Measurements from ENCODE around the gene NOXO1. TPM values are rescaled to one million over a fixed set of nuclear protein-coding genes. Genes with fewer than 3 reads are reported as not detected.

Gene NOXO1
- total RNA-seq, 1 donor from 2014 or later: 0.39 TPM

GRCh38 chr16:2009791-2010510, 28.7 kb upstream of the NOXO1 start, which contains the start of gene ZNF598:
Gene ZNF598 (minus strand): TSS chr16:2009821.
- DNase-seq: peak; percentile 43

- no peak for DNase-seq
These were observed 28.0 kb upstream of the NOXO1 start for GRCh38 chr16:2009164-2009711.

GRCh38 chr16:2008631-2009163, 27.4 kb upstream of the NOXO1 start:
- no peak for DNase-seq

GRCh38 chr16:2008009-2008526, 26.8 kb upstream of the NOXO1 start:
- DNase-seq: no peak

GRCh38 chr16:2007081-2007836, 26.0 kb upstream of the NOXO1 start:
- no peak for DNase-seq

GRCh38 chr16:2006317-2006716, 25.0 kb upstream of the NOXO1 start:
- DNase-seq: no peak

GRCh38 chr16:2005646-2006045, 24.4 kb upstream of the NOXO1 start:
- no peak for DNase-seq

- no peak for DNase-seq
These were observed 23.7 kb upstream of the NOXO1 start for GRCh38 chr16:2004795-2005517.

GRCh38 chr16:2003827-2004641, 22.8 kb upstream of the NOXO1 start:
- peak; percentile 26 for DNase-seq

- no peak for DNase-seq
These were observed 22.1 kb upstream of the NOXO1 start for GRCh38 chr16:2003231-2003826.

GRCh38 chr16:2002406-2003230, 21.3 kb upstream of the NOXO1 start:
- no peak for DNase-seq

GRCh38 chr16:2001456-2002355, 20.4 kb upstream of the NOXO1 start:
- no peak for DNase-seq

GRCh38 chr16:2001035-2001434, 19.8 kb upstream of the NOXO1 start:
- DNase-seq: no peak

- DNase-seq: no peak
These were observed 18.7 kb upstream of the NOXO1 start for GRCh38 chr16:1999866-2000514.

- DNase-seq: no peak
These were observed 17.9 kb upstream of the NOXO1 start for GRCh38 chr16:1998852-1999801.

- no peak for DNase-seq
These were observed 17.1 kb upstream of the NOXO1 start for GRCh38 chr16:1998360-1998835.

Data from skin of body (tissue), 2 donors.